ENCODE measurements around the gene ABHD17C. TPM values are rescaled to one million over a fixed set of nuclear protein-coding genes. Genes with fewer than 3 reads are reported as not detected.

ABHD17C gene
- total and polyA plus RNA-seq, 8 donors: 2.0 to 7.9 (median 4.3) TPM

- WGBS, 2 donors: 76 to 86% methylated on average over 5 of the region's 5 CpGs
- Histone ChIP-seq H3K9me3 (no peaks in the 10 kb centered on the region), H3K36me3 (no peaks in the 10 kb centered on the region), H3K27ac (no peak overlapping the region), H3K27me3 (no peaks in the 10 kb centered on the region), H3K4me3 (no peak overlapping the region), H3K4me1 (no peaks in the 10 kb centered on the region)
- intact Hi-C loops (cut with DNase I): no loop called here
- no peak for ATAC-seq
- no peak for FAIRE-seq
- TF ChIP-seq, protein P1, sequence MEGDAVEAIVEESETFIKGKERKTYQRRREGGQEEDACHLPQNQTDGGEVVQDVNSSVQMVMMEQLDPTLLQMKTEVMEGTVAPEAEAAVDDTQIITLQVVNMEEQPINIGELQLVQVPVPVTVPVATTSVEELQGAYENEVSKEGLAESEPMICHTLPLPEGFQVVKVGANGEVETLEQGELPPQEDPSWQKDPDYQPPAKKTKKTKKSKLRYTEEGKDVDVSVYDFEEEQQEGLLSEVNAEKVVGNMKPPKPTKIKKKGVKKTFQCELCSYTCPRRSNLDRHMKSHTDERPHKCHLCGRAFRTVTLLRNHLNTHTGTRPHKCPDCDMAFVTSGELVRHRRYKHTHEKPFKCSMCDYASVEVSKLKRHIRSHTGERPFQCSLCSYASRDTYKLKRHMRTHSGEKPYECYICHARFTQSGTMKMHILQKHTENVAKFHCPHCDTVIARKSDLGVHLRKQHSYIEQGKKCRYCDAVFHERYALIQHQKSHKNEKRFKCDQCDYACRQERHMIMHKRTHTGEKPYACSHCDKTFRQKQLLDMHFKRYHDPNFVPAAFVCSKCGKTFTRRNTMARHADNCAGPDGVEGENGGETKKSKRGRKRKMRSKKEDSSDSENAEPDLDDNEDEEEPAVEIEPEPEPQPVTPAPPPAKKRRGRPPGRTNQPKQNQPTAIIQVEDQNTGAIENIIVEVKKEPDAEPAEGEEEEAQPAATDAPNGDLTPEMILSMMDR (IDR thresholded peaks at IDR 0.05): no peak
- no peak for DNase-seq
Observed at GRCh38 chr15:80790236-80790635, 95.1 kb downstream of the ABHD17C start.

DNA sequence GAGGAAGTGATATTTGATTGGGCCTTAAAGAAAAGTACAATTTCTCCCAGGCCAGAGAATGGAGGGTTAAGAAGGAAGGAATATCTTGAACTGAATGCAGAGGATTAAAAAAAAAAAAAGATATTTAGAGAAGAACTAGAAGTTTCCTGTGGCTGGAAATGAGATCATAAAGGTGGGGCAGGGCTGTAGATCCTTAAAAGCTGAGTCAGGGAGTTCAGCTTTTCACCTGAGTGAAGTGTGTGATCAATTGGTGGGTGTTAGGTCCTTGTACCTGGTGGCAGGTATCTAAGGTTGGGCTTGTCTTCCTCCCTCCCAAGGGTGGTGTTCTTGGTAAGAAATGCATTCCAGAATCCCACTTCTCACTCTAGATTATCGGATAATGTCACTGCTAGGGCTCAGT lies 95.9 kb downstream of the ABHD17C start:
- WGBS, 2 donors: 88 to 89% methylated on average over 1 of the region's 1 CpG
- no peak for ATAC-seq
- H3K27ac ChIP-seq: no peak overlapping the region
- no peak for DNase-seq
- intact Hi-C loops (cut with DNase I): no loop called here
- no peaks in the 10 kb centered on the region for H3K27me3 ChIP-seq
- no peak for FAIRE-seq
- H3K36me3 ChIP-seq: no peaks in the 10 kb centered on the region
- no peak overlapping the region for H3K4me3 ChIP-seq
- H3K4me1 ChIP-seq: no peaks in the 10 kb centered on the region
- TF ChIP-seq, protein P1 (IDR thresholded peaks at IDR 0.05): no peak
- H3K9me3 ChIP-seq: no peaks in the 10 kb centered on the region

- no peaks in the 10 kb centered on the region for H3K36me3 ChIP-seq
- 18 to 19% methylated on average over 5 of the region's 5 CpGs for WGBS, 2 donors
- intact Hi-C loops (cut with DNase I): no loop called here
- peaks cover 0 to 5% (median 0%) of the 10 kb centered on the region in 3 donors for H3K4me1 ChIP-seq
- ATAC-seq (peak; percentile 70 to 89 (median 79)), FAIRE-seq (no peak), DNase-seq (no peak)
- peaks cover 0 to 8% (median 3%) of the 10 kb centered on the region in 4 donors for H3K27me3 ChIP-seq
- H3K4me3 ChIP-seq: no peak overlapping the region
- H3K27ac ChIP-seq: no peak overlapping the region
- TF ChIP-seq, protein P1 (IDR thresholded peaks at IDR 0.05): no peak
- no peaks in the 10 kb centered on the region for H3K9me3 ChIP-seq
Observed at GRCh38 chr15:80796407-80796806, 101.3 kb downstream of the ABHD17C start.

GRCh38 chr15:80798911-80799310 lies 103.8 kb downstream of the ABHD17C start:
- H3K4me3 ChIP-seq: no peak overlapping the region
- no peaks in the 10 kb centered on the region for H3K36me3 ChIP-seq
- DNase-seq (no peak), ATAC-seq (no peak), FAIRE-seq (no peak)
- no peaks in the 10 kb centered on the region for H3K9me3 ChIP-seq
- H3K27me3 ChIP-seq: peaks cover 0 to 8% (median 3%) of the 10 kb centered on the region in 4 donors
- 83 to 85% methylated on average over 3 of the region's 3 CpGs for WGBS, 2 donors
- H3K4me1 ChIP-seq: peaks cover 0 to 5% (median 0%) of the 10 kb centered on the region in 3 donors
- intact Hi-C loops (cut with DNase I): no loop called here
- H3K27ac ChIP-seq: no peak overlapping the region
- TF ChIP-seq, protein P1 (IDR thresholded peaks at IDR 0.05): no peak

GRCh38 chr15:80800067-80800466 lies 105.0 kb downstream of the ABHD17C start:
- Histone ChIP-seq H3K27ac (no peak overlapping the region), H3K4me1 (peaks cover 0 to 5% (median 0%) of the 10 kb centered on the region in 3 donors), H3K36me3 (no peaks in the 10 kb centered on the region), H3K9me3 (no peaks in the 10 kb centered on the region), H3K27me3 (peaks cover 0 to 8% (median 3%) of the 10 kb centered on the region in 4 donors), H3K4me3 (no peak overlapping the region)
- DNase-seq (no peak), FAIRE-seq (no peak), ATAC-seq (no peak)
- WGBS, 2 donors: 84 to 91% methylated on average over 5 of the region's 5 CpGs
- TF ChIP-seq, protein P1 (IDR thresholded peaks at IDR 0.05): no peak
- intact Hi-C loops (cut with DNase I): no loop called here

Data from pancreas (tissue), 10 donors.